HG03460 (cell line): ENCODE data around the gene INSM1.

Experiments
- ATAC-seq: cut with Tn5 transposase; IDR thresholded peaks from one replicate; pipeline ENCODE4 v1.9.1; 2021; ENCODE audit not compliant: unreplicated experiment

The INSM1 gene

DNA sequence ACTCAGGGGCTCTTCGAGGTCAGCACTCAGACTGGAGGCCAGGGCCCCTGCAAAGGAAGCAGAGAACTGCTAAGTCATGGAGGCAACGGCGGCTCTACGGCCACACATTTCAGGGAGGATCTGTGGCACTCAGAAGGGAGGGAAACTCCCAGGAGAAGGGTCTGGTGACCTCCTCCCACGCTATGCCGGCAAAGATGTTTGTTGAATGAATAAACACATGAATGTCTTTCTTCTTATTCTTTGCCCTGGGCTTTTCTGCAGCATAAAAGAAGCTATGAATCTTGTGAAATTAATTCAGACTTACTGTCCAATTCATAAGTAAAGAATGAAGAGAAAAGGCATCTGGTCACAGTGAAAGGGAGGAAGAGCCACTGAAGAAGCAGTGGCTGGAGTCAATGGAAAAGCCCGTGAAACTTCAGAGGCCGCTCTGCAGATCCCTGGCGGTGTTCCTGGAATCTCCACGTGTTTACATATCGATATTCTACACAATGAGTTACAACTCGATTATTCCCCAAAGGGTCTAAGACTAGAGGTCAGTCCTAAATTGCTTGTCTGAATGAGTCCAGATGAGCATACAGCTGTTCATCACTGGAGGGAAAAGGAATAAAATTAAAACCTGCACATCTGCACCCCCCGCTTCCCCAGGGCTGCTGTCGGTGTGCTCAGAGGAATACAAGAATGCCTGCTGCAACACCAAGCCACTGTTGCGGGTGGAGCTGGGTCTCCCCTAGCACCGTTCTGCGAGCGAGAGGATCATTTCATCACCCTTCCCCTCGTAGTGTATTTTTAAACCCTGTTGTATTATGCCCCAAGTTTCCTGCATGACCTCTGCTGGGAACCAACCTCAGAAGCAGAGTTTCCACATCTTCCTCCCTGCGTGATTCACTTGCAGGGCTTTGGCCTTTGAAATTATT, 25.6 kb downstream of the INSM1 start:
- no peak for ATAC-seq

DNA sequence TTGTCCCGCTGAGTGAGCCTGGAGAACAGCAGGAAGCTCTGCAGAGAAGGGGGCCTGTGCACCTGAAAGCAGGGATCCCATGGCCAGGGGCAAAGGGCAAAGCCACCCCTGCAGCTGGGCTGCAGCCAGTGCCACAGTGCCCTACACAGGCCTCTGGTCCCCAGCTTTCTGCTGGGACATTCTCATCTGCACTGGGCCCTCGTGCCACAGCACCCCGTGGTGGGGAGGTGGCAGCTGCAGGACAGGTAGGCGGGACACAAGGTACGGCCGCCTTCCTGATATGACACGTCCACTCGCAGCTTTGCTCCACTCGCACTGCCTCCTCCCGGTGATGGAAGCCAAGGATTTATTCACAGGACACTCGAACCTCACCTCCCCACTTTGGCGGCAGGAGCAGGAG, 27.2 kb downstream of the INSM1 start:
- ATAC-seq: no peak

DNA sequence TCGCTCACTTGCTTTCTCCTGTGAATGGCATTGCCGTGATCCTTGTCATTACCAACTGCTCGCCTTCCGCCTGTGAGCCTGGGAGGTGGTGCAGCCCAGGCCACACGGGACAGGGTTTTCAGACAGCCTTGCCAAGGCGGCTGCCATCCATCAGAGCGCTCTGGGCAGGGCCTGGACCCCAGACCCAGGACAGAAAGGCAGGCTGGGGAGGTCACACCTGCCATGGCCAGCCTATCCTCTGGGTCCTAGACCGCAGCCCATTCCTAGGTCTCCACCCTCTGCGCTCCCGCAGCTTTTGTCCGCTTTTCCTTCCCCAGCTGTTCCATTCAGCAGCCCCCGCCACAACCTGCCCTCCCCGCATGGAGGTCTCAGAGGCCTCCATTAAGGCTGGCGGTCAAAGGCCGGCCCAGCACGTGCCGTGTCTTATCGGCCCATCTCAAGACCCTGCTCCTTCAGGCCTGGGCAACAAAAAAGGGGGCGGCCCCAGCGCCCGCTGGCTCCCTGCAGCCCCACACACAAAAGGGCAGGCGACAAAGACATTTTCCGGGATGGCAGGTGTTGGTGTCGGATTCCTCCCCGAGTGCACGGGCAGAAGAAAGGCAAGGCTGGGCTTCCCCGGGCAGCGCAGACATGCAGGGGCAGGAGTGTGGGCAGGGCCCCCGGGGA, 28.1 kb downstream of the INSM1 start:
- ATAC-seq: no peak

DNA sequence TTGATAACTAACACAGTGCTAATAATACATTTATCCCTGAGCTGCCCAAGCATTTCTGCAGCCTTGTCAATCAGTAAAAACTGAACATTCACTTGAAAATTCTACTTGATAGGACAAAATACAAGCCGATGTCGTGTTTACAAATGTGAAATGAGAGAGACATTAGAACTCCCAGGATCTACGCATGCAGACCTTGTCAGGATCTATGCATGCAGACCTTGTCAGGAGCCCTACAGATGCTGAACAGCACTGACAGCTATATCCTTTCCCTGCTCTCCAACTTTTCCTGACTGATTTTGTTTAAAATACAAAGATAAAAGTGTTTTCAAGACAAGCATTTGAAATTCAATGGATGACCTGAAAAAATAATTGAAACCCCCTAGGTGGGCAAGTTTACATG, 28.9 kb downstream of the INSM1 start:
- ATAC-seq: no peak

DNA sequence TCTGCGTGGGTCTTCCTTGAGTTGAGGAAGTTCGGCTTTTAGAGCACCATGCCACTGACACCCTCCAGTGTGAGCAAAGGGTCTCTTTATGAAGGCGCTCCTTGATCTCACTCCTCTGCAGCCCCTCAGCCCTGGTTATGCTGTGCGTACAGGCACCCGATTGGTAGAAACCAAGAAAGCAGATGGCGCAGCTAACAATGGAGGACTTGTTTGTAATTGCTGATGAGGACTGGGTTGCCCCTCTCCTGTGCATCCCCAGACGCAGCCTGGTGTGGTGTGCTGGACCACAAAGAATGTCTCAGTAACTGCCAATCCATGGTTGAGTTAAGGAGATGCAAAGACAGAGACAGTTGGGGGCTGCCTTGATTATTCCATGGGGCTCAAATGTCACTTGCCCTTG, 30.2 kb downstream of the INSM1 start:
- no peak for ATAC-seq

DNA sequence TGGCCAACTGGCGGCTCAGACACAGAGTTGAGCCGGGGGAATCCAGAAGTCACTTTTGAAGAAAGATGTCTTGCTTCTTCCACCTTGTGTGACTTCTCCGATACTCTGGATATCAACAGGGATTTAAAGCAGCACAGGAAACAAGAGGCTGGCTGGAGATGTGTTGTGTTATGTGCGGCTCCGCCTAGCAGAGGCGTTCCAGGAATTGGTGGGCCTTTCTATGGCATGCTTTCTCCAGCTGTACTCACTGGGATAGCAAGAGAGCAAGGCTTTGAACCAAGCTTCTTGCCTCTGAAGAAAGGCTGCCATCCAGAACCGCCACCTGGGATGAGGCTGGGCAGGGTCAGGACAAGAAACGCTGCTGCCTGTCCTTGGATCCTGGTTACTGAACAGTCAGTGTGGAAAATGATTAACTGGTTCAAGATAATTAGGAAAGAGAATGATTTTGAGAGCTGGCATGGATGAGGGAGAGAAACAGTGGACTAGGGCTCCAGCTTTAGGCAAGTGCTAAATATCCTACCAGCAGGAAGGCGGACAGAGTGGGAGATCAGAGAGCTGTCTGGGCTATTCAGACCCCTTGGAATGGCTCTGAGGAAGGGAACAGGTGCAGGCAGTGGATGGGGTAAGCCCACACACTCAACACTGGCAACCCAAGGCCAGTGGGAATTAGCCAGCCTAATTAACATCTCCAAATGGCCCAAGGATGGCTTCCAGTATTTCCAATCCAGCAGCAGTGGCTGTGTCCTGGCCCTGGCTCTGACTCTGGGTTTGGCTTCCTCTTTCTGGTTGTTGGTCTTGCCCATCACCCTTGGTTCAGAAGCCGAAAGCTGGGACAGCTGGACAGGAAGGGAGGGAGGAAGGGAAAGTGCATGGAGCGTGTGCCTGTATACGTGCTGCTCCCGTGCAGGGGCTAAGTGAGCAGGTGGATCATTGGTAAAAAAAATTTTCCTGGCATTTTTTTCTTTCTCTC, 31.9 kb downstream of the INSM1 start:
- no peak for ATAC-seq

DNA sequence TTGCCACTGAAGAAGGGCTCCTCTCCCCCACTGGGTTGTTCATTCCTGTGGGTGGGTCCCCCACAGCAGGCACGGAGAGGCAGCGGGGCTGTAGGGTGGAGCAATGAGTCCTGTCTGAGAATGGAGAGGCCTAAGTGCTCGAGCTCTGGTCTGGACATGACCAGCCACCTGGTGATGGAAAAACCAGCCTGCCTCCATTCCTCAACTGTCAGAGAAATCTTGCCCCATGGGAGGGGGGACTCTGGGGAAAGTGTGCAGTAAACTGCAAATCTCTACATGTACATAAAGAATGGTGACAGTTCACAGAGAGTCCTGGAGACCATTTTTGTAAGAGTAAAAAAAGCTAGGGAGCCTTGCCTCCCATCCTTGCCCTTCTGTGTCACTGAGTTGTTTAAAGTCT, 34.1 kb downstream of the INSM1 start:
- ATAC-seq: no peak

DNA sequence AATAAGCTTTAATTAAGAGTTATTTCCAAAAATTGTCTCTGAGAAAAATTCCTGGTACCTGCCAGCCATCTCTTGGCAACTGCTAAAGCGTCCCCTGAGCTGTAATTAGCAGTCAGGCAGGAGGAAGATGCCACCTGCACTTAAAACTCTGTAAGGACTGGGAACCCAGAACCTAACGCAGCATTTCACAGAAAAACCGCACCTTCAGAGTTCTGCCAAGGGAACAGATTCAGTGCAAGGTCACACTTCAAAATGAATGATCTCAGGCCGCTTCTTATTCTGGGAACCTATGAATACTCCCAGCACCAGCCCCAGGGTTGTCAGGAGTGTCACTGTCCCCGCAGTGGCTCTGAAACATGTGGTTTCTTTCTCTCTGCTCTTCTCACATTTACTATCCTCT, 36.7 kb downstream of the INSM1 start:
- no peak for ATAC-seq

DNA sequence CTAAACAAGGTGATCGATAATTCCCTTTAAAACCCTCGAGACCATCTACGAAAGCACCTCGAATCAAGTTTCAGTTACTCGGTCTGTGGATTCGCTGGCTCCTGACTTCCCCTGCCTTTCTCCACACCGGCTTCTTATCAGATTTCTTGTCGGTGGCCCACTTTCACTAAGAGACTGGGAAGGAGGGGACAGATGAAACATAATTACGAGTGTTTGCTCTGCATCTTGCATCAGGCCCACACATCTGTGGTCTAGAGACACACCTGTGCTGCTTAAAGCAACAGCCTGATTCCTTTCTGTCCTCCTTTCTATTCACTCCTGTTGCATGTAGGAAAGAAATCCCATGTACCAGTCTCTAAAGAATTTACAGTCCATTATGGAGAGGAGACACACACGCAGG, 37.7 kb downstream of the INSM1 start:
- ATAC-seq: no peak

DNA sequence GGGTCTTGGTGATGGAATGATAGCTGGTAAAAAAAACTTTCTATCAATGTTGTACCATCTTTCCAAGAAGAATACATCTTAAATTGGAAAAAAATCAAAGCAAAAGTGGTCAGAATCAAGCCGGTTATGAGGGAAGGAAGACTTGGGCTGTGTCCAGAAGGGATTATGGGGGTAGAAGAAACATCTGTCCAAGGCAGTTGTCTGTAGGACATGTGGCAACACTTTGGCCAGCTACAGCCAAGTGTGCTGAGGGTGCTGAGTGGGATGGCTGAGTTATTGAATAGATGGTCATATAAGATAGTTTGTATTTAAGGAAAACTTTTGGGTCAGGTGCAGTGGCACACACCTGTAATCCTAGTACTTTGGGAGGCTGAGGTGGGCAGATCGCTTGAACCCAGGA, 38.4 kb downstream of the INSM1 start:
- ATAC-seq: no peak

DNA sequence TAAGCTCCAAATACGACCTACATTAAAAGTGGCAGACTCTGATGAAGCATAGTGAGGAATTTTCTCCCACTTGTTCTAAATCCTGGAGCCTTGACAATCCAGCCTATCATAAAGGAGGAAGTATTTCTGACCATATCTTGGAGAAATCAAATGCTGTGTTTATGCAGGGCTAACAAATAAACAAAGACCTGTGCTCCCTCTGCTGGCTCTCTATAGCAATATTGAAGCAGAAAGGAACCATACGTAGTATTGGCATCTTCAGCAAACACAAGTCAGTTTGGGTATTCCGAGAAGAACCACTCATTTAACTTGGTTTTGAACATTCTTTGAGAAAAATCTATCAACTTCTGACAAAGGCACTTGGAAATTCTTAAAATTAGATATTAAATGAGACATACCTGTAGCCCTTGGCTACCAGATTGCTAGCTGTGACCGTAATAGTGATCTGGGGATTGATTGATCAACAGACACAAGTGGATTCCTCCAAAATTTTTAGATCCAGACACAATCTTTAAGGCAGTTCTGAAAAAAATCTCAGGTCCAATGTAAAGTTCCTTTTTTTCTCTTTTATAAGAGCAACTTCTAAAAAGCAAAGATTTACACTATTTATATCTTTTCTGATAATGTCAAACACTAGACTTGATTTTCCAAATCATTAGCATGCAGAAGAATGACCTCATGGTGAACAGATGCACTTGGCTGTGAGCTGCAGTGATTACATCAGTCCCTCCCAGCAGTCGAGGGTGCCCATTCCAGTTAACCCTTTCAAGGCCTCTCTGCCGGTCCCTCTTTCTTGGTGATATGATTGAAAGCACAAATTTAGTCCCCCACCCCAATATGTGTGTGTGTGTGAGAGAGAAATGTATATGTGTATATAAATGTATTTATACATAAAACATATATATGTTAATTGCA, 40.2 kb downstream of the INSM1 start:
- ATAC-seq: no peak

DNA sequence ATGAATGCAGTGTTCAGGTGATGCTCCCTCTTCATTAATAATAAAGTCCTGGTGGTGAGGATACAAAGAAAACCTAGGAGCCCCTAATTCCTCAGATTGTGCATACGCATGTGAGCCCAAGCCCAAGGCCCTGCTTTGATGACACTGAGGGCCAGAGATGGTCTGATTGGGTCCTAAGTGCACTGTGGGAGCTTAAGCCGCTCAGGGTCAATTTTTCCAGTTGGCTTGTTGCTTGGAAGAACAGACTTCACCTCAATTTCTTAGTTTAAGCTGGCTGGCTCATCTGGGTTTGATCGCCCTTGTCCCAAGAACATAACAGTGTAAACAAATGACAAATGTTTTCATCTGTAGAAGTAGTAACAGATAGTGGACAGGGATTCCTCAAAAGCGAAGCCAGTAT, 41.4 kb downstream of the INSM1 start:
- ATAC-seq: no peak

DNA sequence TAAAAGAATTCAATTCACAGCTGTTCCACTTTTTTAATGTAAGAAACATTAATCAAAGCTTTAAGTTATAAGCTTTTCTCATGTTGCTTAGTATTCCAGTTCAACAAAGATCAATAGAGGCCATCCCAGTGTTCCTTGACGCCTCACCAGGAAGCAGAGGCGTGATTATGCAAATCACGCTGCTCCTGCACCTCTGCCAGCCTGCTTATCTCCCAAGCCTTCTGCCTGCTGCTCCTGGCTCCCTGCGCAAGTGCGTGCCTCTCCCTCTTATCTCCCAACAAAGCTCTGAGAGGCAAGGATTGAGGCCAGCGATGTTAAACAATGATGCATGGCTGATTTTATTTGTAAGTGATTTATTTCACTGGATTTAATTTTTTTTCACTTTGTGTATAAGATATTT, 42.8 kb downstream of the INSM1 start:
- no peak for ATAC-seq

DNA sequence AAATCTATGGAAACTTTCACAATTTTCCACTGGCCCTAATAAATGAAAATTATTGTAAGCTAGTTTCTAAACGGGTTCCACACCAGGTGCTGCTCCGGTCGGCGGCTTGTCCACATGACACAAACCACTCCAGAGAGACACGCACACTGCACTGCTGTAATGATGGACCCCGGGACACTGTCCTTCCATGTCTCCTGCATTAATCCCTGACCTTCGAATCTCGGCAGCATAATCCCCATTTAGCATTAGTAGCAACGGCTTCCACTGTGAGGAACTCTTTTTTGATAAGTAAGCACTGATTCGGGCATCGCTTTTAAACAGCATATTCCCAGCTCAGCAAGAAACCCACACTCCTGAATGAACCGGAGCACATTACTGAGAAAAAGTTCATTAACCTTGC, 43.5 kb downstream of the INSM1 start:
- ATAC-seq: no peak

DNA sequence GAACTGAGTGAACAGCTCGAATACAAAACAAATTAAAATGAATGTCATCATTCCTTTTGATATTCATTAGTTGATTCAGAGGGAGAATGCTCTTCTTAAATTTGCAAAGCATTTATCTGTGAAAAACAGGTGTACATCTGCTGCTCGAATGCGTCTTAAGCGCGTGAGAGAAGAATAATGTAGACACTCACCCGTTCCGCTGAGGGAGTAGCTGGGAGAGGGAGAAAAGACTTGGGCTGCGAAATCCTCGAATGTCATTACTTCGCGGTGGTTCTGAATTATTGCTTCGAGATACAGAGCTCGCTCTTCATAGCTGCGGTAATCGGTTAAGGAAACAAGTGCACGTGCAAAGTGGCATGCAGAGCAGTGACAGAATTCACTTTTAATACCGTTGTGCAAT, 43.9 kb downstream of the INSM1 start:
- ATAC-seq: no peak

DNA sequence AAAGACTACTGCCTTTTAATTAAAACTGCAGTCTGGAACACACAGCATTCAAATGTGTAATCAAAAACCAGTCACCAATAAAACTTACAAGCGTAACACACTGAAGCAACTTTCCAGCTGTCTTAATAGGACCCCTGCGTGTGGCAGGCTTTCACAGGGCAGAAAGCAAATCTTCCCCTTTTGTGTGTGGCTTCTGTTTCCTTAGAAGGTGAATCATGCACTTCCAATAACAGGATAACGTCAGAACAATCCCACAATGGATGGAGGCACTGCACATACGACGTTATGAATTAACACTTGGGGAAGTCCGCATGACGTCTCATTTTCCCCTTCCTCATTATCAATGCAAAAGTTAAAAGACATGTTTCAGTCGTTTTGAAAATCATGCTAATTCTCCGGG, 44.8 kb downstream of the INSM1 start:
- ATAC-seq: no peak

DNA sequence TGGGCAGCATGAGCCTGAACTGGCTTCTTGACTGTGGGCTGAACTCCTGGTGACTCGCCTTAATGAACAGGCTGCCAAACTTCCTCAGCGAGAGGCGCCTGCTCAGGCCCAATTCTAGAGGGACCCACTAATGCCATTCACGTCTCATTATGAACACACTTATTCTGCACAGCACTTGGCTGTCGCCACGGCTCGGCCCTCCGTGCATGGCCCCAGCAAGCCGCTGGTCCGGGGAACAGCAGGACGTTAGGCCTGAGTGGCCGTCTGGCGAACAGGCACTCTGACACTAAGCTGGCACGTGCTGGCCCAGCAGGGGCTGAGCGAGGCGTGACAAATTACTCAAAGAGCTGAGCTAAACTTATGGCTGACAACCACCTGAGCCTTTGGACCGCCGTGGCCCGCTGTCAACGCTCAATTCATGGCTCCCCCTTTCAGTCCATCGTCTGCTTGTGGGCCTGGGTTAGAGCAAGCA, 45.9 kb downstream of the INSM1 start:
- no peak for ATAC-seq

DNA sequence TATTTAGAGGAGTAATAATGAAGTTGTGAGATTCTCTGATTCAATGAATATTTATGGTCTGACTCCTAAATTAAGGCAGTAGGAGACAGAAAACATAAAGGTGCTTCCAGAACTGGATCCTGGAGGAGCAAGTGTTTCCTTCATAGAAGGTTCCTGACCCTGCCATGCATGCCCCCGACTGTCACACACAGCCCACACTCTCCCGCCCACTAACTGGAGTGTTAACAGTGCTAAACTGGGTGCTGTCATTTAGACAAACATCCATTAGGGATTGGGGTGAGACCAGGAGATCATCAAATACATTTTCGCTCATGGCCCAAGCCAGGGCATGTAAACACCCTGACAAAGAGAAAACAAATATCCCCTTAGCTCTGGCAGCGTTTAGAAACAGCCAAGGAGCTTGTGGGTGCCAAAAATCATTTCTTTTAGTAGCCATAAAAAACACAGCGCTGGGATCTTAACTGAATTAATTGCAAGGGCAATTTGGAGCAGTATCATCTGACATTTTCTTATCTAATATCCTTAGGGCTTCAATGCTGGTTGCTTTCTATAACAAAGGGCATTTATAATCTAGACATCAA, 46.8 kb downstream of the INSM1 start:
- no peak for ATAC-seq

DNA sequence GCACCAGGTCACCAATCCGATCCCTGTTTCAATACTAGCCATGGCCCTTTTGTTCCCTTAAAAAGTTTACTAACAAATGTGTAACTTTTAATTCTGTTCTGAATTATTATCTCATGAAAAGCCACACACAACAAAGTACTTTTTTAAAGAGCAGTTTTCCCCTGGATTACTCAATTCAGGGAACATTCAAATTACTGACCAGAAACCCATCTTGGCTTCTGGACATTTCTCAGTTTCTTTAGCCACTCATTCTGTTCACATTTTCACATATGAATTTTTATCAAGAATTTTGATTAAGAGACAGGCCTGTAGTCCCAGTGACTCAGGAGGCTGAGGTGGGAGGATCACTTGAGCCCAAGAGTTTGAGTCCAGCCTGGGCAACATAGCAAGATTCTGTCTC, 47.4 kb downstream of the INSM1 start:
- no peak for ATAC-seq
